ENCODE measurements around the gene ZMYND10. TPM values are rescaled to one million over a fixed set of nuclear protein-coding genes. Genes with fewer than 3 reads are reported as not detected.

ZMYND10 gene
- total RNA-seq, 2 experiments from 2014 or later: 2.4 to 2.9 TPM

- H3K27me3 Mint-ChIP-seq: no peaks in the 10 kb centered on the region
- DNase-seq (peak; percentile 99), ATAC-seq (peak; percentile 74)
- H3K27ac Mint-ChIP-seq: peak overlapping the region; percentile 94
- H3K4me1 Mint-ChIP-seq: peaks cover 50% of the 10 kb centered on the region
- H3K9me3 Mint-ChIP-seq (ENCODE audit: low read depth): no peaks in the 10 kb centered on the region
- H3K36me3 Mint-ChIP-seq: peaks cover 63% of the 10 kb centered on the region
- CTCF ChIA-PET: interaction anchor here (0.8 to 9.2 kb wide), 21 partner anchors 9 to 276 kb away, joined by 3 to 91 read pairs (median 4); partner anchors contain the start of genes CISH, CYB561D2, GNAI2 and HEMK1
- peak overlapping the region; percentile 92 for H3K4me3 Mint-ChIP-seq
These were observed 8.2 kb downstream of the ZMYND10 start for GRCh38 chr3:50337175-50337861.

DNA sequence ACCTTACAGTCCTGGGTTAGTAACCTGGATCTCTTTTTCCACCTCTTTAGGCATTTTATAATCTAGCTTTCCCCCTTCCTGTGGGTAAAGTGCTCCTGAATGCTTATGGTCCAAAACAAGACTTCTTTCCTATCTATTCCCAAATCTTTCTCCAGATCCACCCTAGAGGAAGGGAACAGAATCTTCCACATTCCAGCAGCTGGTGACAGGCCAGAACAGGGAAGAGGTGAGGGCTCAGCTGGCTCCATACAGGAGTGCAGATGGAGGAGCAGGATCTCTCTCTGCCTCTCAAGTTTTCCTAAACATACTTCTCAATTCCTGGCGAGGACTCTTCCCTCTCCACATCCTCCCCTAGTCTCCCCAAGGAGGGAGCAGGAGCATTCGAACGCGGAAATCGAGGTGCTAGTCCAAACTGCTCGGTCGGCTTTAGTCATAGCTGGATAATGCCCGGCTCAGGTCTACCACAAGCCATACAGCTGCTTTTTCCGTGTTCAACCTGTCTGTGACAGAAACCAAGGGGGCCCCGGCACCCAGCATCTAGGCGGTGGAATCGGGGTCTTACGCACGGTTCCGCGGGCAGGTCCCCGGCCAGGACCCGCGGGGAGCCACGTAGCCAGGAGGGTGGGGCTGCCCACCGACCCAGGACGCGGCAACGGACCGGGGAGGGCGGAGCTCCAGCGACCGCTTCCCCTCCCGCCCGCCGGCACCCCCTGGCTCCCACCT is 8.9 kb downstream of the ZMYND10 start:
- DNase-seq: peak; percentile 84
- peaks cover 69% of the 10 kb centered on the region for H3K36me3 Mint-ChIP-seq
- peaks cover 45% of the 10 kb centered on the region for H3K4me1 Mint-ChIP-seq
- ATAC-seq: peak; percentile 3
- peak overlapping the region; percentile 92 for H3K4me3 Mint-ChIP-seq
- H3K9me3 Mint-ChIP-seq (ENCODE audit: low read depth): no peaks in the 10 kb centered on the region
- CTCF ChIA-PET: interaction anchor here (0.8 to 9.2 kb wide), 20 partner anchors 9 to 274 kb away, joined by 3 to 91 read pairs (median 5); partner anchors contain the start of genes CISH, CYB561D2, GNAI2 and HEMK1
- peak overlapping the region; percentile 94 for H3K27ac Mint-ChIP-seq
- no peaks in the 10 kb centered on the region for H3K27me3 Mint-ChIP-seq

DNA sequence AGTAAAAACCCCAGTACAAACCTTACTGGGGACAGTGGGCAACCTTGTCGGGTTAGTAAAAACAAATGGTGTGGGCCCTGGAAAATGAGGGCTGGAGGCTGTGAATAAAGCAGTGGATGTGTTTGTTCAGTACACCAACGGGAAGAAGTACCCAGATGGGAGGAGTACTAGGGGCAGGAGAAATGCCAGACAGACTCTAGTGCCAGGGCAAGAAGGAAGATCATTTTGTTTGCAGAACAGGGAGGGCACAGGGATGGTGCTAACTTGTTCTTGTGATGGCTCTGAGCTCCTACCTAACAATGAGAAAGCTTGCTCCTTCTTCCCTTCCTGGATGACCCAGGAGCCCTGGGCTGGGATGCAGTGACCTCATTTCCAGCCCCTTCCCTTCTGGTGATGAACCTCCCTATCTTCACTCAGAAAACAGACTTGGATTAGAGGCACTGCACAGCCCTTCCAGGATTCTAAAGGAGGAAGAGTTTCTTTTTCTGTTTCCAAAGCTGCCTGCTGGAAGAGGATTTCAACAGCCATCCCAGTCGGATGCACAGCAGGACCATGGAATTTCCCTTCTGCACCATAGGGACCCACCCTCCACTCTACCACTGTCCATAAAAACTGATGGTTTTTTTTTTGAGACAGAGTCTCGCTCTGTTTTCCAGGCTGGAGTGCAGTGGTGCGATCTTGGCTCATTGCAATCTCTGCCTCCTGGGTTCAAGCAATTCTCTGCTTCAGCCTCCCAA is 11.0 kb downstream of the ZMYND10 start:
- Mint-ChIP-seq H3K4me3 (peak overlapping the region; percentile 44), H3K36me3 (peaks cover 80% of the 10 kb centered on the region), H3K27ac (peak overlapping the region; percentile 85), H3K9me3 (ENCODE audit: low read depth) (no peaks in the 10 kb centered on the region), H3K27me3 (no peaks in the 10 kb centered on the region), H3K4me1 (peaks cover 44% of the 10 kb centered on the region)
- no peak for ATAC-seq
- CTCF ChIA-PET: interaction anchor here (1.2 to 9.2 kb wide), 5 partner anchors 12 to 88 kb away, joined by 3 to 91 read pairs (median 8); partner anchors contain the start of genes CYB561D2, HYAL2 and NPRL2
- DNase-seq: no peak

GRCh38 chr3:50333744-50334328 is 11.7 kb downstream of the ZMYND10 start:
- Mint-ChIP-seq H3K36me3 (peaks cover 75% of the 10 kb centered on the region), H3K4me3 (peak overlapping the region; percentile 44), H3K27me3 (no peaks in the 10 kb centered on the region), H3K4me1 (peaks cover 44% of the 10 kb centered on the region), H3K9me3 (ENCODE audit: low read depth) (no peaks in the 10 kb centered on the region), H3K27ac (peak overlapping the region; percentile 85)
- ATAC-seq: no peak
- DNase-seq: no peak
- CTCF ChIA-PET: interaction anchor here (1.2 to 9.2 kb wide), 4 partner anchors 11 to 17 kb away, joined by 3 to 91 read pairs (median 7); partner anchors contain the start of genes CYB561D2, HYAL2 and NPRL2

- H3K36me3 Mint-ChIP-seq: peaks cover 57% of the 10 kb centered on the region
- H3K4me3 Mint-ChIP-seq: no peak overlapping the region
These were observed 14.1 kb downstream of the ZMYND10 start for GRCh38 chr3:50331364-50331907.

GRCh38 chr3:50330330-50330729 is 15.2 kb downstream of the ZMYND10 start:
- ATAC-seq (no peak), DNase-seq (no peak)
- CTCF ChIA-PET: interaction anchor here (18.0 kb wide), 1 partner anchor 31 kb away, joined by 266 read pairs; the partner anchor contains the start of genes HYAL1, HYAL3, IFRD2 and NAA80
- H3K9me3 Mint-ChIP-seq (ENCODE audit: low read depth): no peaks in the 10 kb centered on the region
- H3K36me3 Mint-ChIP-seq: peaks cover 46% of the 10 kb centered on the region
- no peak overlapping the region for H3K4me3 Mint-ChIP-seq
- peaks cover 51% of the 10 kb centered on the region for H3K4me1 Mint-ChIP-seq
- H3K27me3 Mint-ChIP-seq: no peaks in the 10 kb centered on the region
- peak overlapping the region; percentile 28 for H3K27ac Mint-ChIP-seq

More at GRCh38 chr3:50331364-50331907, 14.1 kb downstream of the ZMYND10 start:
- H3K9me3 Mint-ChIP-seq (ENCODE audit: low read depth): no peaks in the 10 kb centered on the region
- DNase-seq: no peak
- CTCF ChIA-PET: interaction anchor here (0.9 to 9.2 kb wide), 4 partner anchors 9 to 71 kb away, joined by 3 to 91 read pairs (median 3); partner anchors contain the start of genes CYB561D2, HYAL2 and NPRL2
- H3K27ac Mint-ChIP-seq: no peak overlapping the region
- H3K4me1 Mint-ChIP-seq: peaks cover 57% of the 10 kb centered on the region
- H3K27me3 Mint-ChIP-seq: no peaks in the 10 kb centered on the region
- no peak for ATAC-seq

DNA sequence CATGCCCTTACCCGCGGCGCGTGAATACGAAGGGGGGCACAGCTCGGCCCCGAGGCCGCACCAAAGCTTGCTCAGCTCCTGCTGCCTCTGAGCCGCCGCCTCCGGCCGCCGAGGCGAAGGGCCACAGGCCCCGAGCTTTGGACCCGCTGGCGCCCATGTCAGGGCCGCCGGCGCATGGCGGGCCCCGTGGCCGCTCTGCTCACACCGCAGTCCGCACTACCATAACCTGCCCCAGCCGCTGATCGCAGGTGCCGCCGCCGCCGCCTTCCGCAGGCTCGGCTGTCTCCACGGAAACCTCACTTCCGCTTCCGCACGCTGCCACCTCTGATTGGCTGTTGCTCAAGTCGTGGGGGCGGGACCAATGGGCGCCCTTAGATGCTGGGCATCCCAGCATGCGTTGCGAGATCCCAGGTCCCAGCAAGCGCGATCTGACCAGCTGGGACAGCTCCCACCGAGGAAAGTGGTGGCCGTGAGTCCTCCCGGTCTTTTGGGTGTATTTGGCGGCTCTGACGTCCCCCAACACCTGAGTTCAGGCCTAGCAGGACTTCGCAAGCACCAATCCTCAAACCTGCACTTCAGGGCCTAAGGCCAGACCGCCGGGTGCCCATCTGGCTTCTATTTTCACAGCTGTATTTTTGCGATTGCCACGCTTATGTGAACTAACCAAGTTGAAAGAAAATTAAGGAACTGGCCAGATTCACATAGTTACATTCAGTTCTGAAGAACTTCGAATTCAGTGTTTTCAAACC is 17.4 kb downstream of the ZMYND10 start, which contains the start of gene TUSC2:
TSS of gene TUSC2 (minus strand) at position 281 of the 749 bp plus-strand sequence. CDS start at position 157, 124 bp downstream.
- peak within 1 kb of the TSS; percentile 81 for H3K27ac Mint-ChIP-seq
- ATAC-seq (peak; percentile 92), DNase-seq (peak; percentile 98)
- CTCF ChIA-PET: interaction anchor here (0.9 to 18.0 kb wide), 12 partner anchors 10 to 134 kb away, joined by 3 to 266 read pairs (median 4); partner anchors contain the start of genes HYAL1, HYAL3, IFRD2 and LSMEM2
- peak within 1 kb of the TSS; percentile 78 for H3K4me3 Mint-ChIP-seq
- no peaks in the 10 kb centered on the region for H3K27me3 Mint-ChIP-seq
- H3K4me1 Mint-ChIP-seq: peaks cover 33% of the 10 kb centered on the region
- peaks cover 28% of the 10 kb centered on the region for H3K36me3 Mint-ChIP-seq
- no peaks in the 10 kb centered on the region for H3K9me3 Mint-ChIP-seq (ENCODE audit: low read depth)

GRCh38 chr3:50327129-50327528 is 18.4 kb downstream of the ZMYND10 start:
- CTCF ChIA-PET: interaction anchor here (0.7 to 18.0 kb wide), 9 partner anchors 10 to 133 kb away, joined by 3 to 266 read pairs (median 5); partner anchors contain the start of genes HYAL1, HYAL3, IFRD2 and LSMEM2
- Mint-ChIP-seq H3K9me3 (ENCODE audit: low read depth) (no peaks in the 10 kb centered on the region), H3K36me3 (peaks cover 23% of the 10 kb centered on the region), H3K27me3 (no peaks in the 10 kb centered on the region), H3K27ac (peak overlapping the region; percentile 67), H3K4me1 (peaks cover 30% of the 10 kb centered on the region), H3K4me3 (peak overlapping the region; percentile 78)
- DNase-seq: peak; percentile 39
- ATAC-seq: no peak

DNA sequence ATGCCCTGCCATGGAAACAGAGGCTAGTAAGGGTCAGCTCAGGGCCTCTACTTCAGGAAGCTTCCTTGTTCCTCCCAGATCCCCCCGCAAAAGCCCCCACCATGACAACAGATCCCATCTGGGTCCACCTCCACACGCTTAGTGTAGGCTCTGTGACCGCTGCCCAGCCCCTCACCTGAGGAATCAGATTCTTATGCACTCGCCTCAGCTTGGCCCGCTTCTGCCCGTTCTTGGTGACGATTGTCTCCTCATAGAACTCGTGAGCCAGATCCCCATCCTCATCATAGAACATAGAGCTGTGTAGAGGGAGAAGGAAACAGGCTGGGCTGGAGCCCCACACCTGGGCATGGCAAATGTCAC is 19.4 kb downstream of the ZMYND10 start:
- H3K27ac Mint-ChIP-seq: no peak overlapping the region
- no peaks in the 10 kb centered on the region for H3K9me3 Mint-ChIP-seq (ENCODE audit: low read depth)
- H3K27me3 Mint-ChIP-seq: no peaks in the 10 kb centered on the region
- no peak overlapping the region for H3K4me3 Mint-ChIP-seq
- H3K4me1 Mint-ChIP-seq: peaks cover 29% of the 10 kb centered on the region
- ATAC-seq (no peak), DNase-seq (peak; percentile 39)
- CTCF ChIA-PET: interaction anchor here (7.8 to 18.0 kb wide), 2 partner anchors 9 to 27 kb away, joined by 91 to 266 read pairs; partner anchors contain the start of genes HYAL1, HYAL3, IFRD2 and NAA80
- H3K36me3 Mint-ChIP-seq: peaks cover 14% of the 10 kb centered on the region

DNA sequence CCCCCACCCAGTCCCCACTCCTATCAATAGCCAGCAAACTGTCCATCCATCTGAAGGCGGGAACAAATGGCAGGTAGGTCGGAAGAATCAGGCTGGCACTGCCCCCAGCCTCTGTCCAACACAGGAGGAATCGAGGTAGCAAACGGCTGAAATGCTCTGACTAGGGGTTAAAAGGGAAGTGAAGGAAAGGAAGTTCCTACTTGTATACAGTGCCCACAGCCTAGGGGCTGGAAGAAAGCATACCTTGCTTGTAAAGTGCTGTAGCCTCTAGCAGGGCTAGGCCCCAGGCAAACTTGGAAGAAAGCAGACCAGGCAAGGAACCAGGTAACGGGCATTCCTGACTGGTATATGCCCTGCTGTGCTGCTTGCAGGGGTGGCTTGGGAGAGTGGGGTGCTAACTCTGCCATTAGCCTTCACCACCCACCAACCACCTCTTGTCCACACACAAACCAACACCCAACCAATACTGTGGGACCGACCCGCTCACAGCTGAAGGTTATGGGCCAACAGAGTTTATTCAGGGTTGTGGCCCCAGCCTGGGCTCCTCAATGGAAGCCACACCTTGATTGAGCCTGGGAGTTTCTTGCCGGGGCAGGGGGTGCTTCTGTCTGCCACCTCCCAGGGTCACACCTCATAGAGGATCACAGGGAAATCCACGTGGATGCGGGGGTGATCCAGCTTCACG is 19.9 kb downstream of the ZMYND10 start:
- DNase-seq (peak; percentile 39), ATAC-seq (no peak)
- Mint-ChIP-seq H3K4me1 (peaks cover 26% of the 10 kb centered on the region), H3K4me3 (no peak overlapping the region), H3K36me3 (peaks cover 9% of the 10 kb centered on the region), H3K9me3 (ENCODE audit: low read depth) (no peaks in the 10 kb centered on the region), H3K27ac (no peak overlapping the region), H3K27me3 (no peaks in the 10 kb centered on the region)
- CTCF ChIA-PET: interaction anchor here (1.6 to 18.0 kb wide), 5 partner anchors 10 to 131 kb away, joined by 5 to 266 read pairs (median 10); partner anchors contain the start of genes GNAI2, HYAL1, HYAL3 and IFRD2

DNA sequence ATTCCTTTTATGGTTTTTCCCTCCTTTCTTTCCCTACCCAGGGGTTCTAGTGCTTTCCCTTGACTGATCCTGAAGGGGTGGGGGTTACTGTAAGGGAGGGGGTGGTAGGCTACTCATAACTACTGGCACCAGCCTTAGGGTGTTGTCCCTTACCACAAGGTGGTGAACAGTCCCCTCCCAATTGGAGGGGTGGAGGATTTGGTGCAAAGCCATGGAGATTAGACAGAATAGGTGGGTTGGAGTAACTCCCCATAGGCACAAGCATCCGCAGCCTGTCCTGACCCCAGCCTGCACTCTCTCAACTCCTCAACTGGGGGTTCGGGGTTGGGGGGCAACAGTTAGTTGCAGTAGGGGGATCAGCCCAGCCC is 20.4 kb downstream of the ZMYND10 start:
- Mint-ChIP-seq H3K27me3 (no peaks in the 10 kb centered on the region), H3K4me3 (no peak overlapping the region), H3K9me3 (ENCODE audit: low read depth) (no peaks in the 10 kb centered on the region), H3K4me1 (peaks cover 30% of the 10 kb centered on the region), H3K36me3 (peaks cover 5% of the 10 kb centered on the region), H3K27ac (no peak overlapping the region)
- ATAC-seq: no peak
- CTCF ChIA-PET: interaction anchor here (0.9 to 18.0 kb wide), 12 partner anchors 10 to 131 kb away, joined by 3 to 266 read pairs (median 7); partner anchors contain the start of genes GNAI2, HYAL1, HYAL3 and IFRD2
- no peak for DNase-seq

All from activated CD8-positive, alpha-beta memory T cell treated with anti-CD3 and anti-CD28 coated beads, Interleukin-2, amount 10 ng/mL, durations not matched to agents 7 days and 5 days (primary cell).